A549 treated with AZD9567 at 1 μM for 4 hours (cell line): ENCODE results near the gene FDXACB1. TPM values are rescaled to one million over a fixed set of nuclear protein-coding genes. Genes with fewer than 3 reads are reported as not detected.

Experiments used
- total RNA-seq: library from RNA; stranded (reverse); fragments of 200-300 nt; extraction: Qiagen RNA extraction; gene quantifications from 5 replicates; pipeline ENCODE4 v1.2.3, GENCODE V29; 2022; ENCODE audit not compliant: insufficient read depth

The FDXACB1 gene, protein sequence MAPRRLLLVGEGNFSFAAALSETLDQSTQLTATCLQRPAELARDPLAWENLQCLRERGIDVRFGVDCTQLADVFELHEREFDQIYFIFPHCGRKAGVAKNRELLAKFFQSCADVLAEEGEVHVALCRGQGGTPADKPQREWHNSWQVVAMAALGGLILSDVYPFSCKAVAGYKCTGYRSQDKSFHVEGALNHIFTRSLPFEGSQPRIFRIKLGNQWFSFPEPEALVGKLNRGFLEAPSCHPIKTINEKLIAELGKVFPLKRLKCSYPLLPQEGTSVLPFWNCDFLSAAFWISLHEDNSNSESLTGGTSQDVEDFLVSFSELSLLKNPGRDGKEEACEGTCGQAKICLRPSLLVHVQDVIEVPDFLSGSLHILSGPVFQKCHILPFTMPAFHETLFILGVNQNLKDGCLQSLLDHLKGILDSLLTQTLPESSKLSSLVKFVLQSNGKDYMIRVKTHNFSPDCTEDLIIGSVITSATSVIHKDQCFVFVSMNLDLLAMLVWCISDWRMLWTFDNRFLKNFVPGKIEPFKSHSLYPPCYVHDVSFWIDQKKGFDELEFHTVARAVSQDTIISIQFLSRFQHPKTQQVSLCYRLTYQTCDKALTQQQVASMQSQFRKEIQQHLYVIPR
- 0.93 to 1.6 TPM (median 1.4 TPM) in 5 replicates for total RNA-seq

GRCh38 chr11:111878849-111879636 lies at the start of gene FDXACB1, which contains the start of gene CFAP68:
Gene FDXACB1 (minus strand): TSS chr11:111879165. CDS start chr11:111879132, 33 bp downstream.
Gene CFAP68 (plus strand): TSS chr11:111879541. CDS start chr11:111879561, 20 bp downstream.

DNA sequence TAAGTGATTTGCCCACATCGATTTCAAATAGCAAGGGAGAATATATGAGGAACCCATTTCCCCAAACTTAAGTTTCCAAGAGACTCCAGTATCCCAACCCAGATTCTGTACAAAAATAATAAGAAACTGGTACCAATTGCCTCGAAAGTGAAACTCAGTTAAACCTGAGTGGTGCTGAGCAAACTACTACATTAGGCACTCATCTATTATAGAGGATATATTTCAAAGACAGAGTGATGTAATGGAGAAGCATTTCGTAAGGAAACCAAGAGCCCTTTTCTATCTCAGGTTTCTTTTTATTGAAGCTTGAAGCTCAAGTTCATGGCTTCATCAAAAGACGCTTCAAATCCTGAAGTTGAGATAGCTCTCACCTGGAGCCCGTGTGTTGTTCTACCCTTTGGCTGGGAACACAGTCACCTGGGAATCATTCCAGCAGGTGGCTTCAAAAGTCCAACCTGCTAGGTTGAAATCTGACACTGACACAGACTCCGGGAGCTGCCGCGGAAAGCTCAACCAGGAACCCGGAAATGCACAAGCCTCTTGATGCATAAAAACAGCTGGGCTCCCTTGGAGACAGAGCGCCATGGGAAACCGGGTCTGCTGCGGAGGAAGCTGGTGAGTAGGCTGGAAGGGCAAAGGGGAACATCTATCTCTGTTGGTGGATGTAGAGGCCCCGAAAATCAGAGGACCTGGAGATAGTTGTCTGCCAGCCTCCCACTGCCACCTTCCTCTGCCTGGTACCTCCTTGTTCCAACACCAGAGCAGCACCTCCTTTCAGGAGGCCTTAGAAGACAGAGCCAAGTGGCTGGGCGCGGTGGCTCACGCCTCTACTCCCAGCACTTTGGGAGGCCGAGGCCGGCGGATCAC lies 39.7 kb upstream of the FDXACB1 start, which contains the start of gene C11orf52:
C11orf52 (plus strand) TSS at position 524 of the 867 bp plus-strand sequence; CDS start at position 584, 60 bp downstream.

GRCh38 chr11:111912535-111912934 lies 33.6 kb upstream of the FDXACB1 start, which contains the start of gene HSPB2:
Gene HSPB2 (plus strand): TSS chr11:111912734. CDS start chr11:111912830, 96 bp downstream.

DNA sequence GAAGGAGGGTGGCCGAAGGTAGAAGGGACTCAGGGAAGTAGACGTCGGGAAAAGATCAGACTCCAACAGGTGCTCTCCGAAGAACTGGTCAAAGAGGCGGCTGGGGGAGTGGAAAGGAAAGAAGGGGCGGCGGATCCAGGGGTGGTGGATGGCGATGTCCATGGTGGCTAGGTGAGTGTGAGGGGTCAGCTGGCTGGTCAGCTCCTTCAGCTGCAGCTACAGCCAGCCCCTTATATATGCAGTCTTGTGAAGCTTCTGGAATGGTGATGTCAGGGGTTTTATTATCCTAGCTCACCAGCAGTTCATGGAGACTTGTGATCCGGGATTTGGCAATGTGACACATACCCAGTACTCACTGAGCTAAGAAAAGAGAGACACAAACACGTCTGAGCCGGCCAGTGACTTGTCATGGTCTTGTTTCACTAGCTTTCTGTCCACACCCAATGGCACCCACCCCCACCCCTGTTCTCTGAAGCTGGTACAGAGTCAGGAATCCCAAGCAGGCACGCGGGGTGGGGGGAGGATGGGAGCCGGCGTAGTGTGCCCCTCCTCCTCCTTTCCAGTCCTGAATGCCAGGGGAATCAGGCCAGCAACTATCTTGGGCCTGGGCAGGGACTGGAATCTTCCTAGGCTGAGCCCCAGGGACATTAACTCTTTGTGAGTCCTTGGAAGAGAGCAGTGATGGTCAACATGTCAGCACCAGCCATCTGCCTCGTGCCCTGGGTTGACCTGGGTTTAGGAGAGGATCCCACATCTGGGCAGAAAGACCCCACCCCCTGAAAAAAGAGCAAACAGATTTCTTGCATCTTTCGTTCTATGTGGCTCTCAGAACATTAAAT lies 32.8 kb upstream of the FDXACB1 start, which contains the start of gene CRYAB:
CRYAB (minus strand) TSS at position 208 of the 839 bp plus-strand sequence; CDS start at position 162, 46 bp downstream.

DNA sequence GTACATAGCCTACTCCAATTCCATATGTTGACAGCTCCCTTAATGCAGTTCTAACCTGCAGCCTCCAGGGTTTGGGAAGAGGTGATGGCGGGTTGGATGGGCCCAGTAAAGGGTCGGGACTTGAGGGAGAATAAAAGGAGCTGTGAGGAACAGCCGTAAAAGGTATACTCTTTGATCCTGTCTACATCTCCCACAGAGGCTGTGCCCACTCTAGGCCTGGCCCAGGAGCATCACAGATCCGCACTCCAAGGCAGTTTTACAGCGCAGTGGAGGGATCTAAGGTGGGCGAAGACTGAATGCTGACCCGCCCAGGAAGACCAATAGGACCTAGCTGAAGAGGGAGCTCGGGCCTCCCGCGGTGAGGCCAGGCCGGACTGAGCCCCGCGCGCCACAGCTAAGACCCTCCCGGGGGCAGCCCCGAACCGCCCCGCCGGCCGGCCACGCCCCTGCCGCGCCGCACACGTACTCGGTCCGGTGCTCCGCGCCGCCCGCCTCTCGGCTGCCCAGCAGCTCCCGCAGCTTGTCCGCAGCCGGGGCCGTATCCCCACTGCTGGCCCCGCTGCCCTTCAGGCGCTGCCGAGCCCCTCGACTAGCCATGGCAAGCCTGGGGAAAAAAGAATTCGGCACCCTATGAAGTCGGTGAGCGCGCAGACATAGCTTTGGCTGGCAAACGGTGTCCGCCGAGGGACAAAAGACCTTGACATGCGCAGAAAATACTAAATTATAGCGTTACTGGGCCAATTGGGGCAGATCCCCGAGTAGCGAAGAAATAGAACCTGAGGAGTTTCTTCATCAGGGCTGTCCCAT lies 7.9 kb downstream of the FDXACB1 start, which contains the start of gene ALG9:
ALG9 (minus strand) TSS at position 696 of the 807 bp plus-strand sequence; CDS start at position 597, 99 bp downstream.

Other genes with a start within 250 kb of the FDXACB1 start
- 15.1 to 19.7 TPM (median 19.0 TPM) in 5 replicates for gene PPP2R1B, start 112.8 kb downstream of the FDXACB1 start, total RNA-seq
- 18.2 to 24.2 TPM (median 19.5 TPM) in 5 replicates for gene ALG9, start 7.6 kb downstream of the FDXACB1 start, total RNA-seq
- gene CFAP68, start 376 bp upstream of the FDXACB1 start, total RNA-seq, result 32.7 to 44.9 TPM (median 33.4 TPM) in 5 replicates
- gene CRYAB, start 32.6 kb upstream of the FDXACB1 start, total RNA-seq, result 8.2 to 17.3 TPM (median 9.8 TPM) in 5 replicates
- gene HSPB2, start 33.6 kb upstream of the FDXACB1 start, total RNA-seq, result not detected in 5 replicates
- 0.07 to 0.21 TPM in 2 of 5 replicates, not detected in the others for gene C11orf52, start 39.7 kb upstream of the FDXACB1 start, total RNA-seq
- 4.7 to 9.1 TPM (median 7.5 TPM) in 5 replicates for gene DIXDC1, start 58.2 kb upstream of the FDXACB1 start, total RNA-seq
- gene DLAT, start 146.2 kb upstream of the FDXACB1 start, total RNA-seq, result 23.9 to 42.9 TPM (median 28.8 TPM) in 5 replicates
- gene PIH1D2, start 194.9 kb upstream of the FDXACB1 start, total RNA-seq, result 0.65 to 6.6 TPM (median 1.2 TPM) in 5 replicates
- 11.7 to 14.1 TPM (median 12.7 TPM) in 5 replicates for gene NKAPD1, start 195.1 kb upstream of the FDXACB1 start, total RNA-seq
- gene TIMM8B, start 207.6 kb upstream of the FDXACB1 start, total RNA-seq, result 67.5 to 74.4 TPM (median 72.4 TPM) in 5 replicates
- 67.2 to 103 TPM (median 70.1 TPM) in 5 replicates for gene SDHD, start 207.7 kb upstream of the FDXACB1 start, total RNA-seq